ENCODE data around the gene IMPG1. TPM values are rescaled to one million over a fixed set of nuclear protein-coding genes. Genes with fewer than 3 reads are reported as not detected.

IMPG1 gene
- total and polyA plus RNA-seq, 12 donors: not detected

GRCh38 chr6:75893776-75894152, 178.7 kb downstream of the IMPG1 start:
- DNase-seq (no peak), ATAC-seq (no peak)
- H3K36me3 ChIP-seq: peaks cover 0 to 65% (median 17%) of the 10 kb centered on the region in 9 donors
- 67 to 70% methylated on average over 2 of the region's 2 CpGs for WGBS, 2 donors
- TF ChIP-seq CTCF (IDR thresholded peaks at IDR 0.05): no peak
- no peak overlapping the region for H3K27ac ChIP-seq
- intact Hi-C loops (cut with DNase I): loop anchor here in 1 of 10 donors (10.0 kb wide), 1 partner anchor 1561 kb away; no protein-coding TSS in a partner anchor
- H3K4me1 ChIP-seq: no peaks in the 10 kb centered on the region
- H3K9me3 ChIP-seq: no peaks in the 10 kb centered on the region
- H3K27me3 ChIP-seq: no peaks in the 10 kb centered on the region
- H3K4me3 ChIP-seq: no peak overlapping the region

GRCh38 chr6:75893058-75893775, 179.2 kb downstream of the IMPG1 start:
- WGBS, 2 donors: 12 to 14% methylated on average over 5 of the region's 5 CpGs
- H3K4me3 ChIP-seq: no peak overlapping the region
- peak; percentile 47 to 80 (median 72) for TF ChIP-seq CTCF (IDR thresholded peaks at IDR 0.05)
- intact Hi-C loops (cut with DNase I): loop anchor here in 1 of 10 donors (10.0 kb wide), 1 partner anchor 1562 kb away; no protein-coding TSS in a partner anchor
- peaks cover 0 to 65% (median 17%) of the 10 kb centered on the region in 9 donors for H3K36me3 ChIP-seq
- H3K9me3 ChIP-seq: no peaks in the 10 kb centered on the region
- peak in 1 of 8 donors; percentile 39 for ATAC-seq
- H3K27ac ChIP-seq: no peak overlapping the region
- H3K4me1 ChIP-seq: no peaks in the 10 kb centered on the region
- H3K27me3 ChIP-seq: no peaks in the 10 kb centered on the region
- DNase-seq: no peak

- Histone ChIP-seq H3K27me3 (no peaks in the 10 kb centered on the region), H3K27ac (no peak overlapping the region), H3K9me3 (no peaks in the 10 kb centered on the region), H3K4me1 (no peaks in the 10 kb centered on the region), H3K36me3 (peaks cover 0 to 67% (median 17%) of the 10 kb centered on the region in 9 donors), H3K4me3 (no peak overlapping the region)
- DNase-seq (no peak), ATAC-seq (no peak)
- intact Hi-C loops (cut with DNase I): loop anchor here in 1 of 10 donors (10.0 kb wide), 1 partner anchor 1562 kb away; no protein-coding TSS in a partner anchor
- no peak for TF ChIP-seq CTCF (IDR thresholded peaks at IDR 0.05)
- 89 to 93% methylated on average over 8 of the region's 8 CpGs for WGBS, 2 donors
Measured at GRCh38 chr6:75892384-75892783, 180.1 kb downstream of the IMPG1 start.

GRCh38 chr6:75884822-75885221, 187.6 kb downstream of the IMPG1 start:
- WGBS, 2 donors: 95 to 97% methylated on average over 2 of the region's 2 CpGs
- intact Hi-C loops (cut with DNase I): no loop called here
- Histone ChIP-seq H3K36me3 (peaks cover 0 to 72% (median 0%) of the 10 kb centered on the region in 9 donors), H3K27me3 (no peaks in the 10 kb centered on the region), H3K27ac (no peak overlapping the region), H3K4me3 (no peak overlapping the region), H3K9me3 (no peaks in the 10 kb centered on the region), H3K4me1 (no peaks in the 10 kb centered on the region)
- DNase-seq (no peak), ATAC-seq (no peak)
- TF ChIP-seq CTCF (IDR thresholded peaks at IDR 0.05): no peak

Measured in heart right ventricle (tissue), 16 donors.